BLaER1 treated with 17β-estradiol and CSF1 and Interleukin-3, amounts not matched to agents 10 nM and 100 nM (cell line): ENCODE results near the gene SYCP2L.
"Not testable (repeated sequence)": the region's sequence is repeated elsewhere in the genome, so short reads cannot be mapped to it uniquely, and the experiment has no call there.

Experiments
- H3K27ac ChIP-seq, 11 experiments: shearing (Covaris generic); formaldehyde crosslinking; 2 replicates each; pipeline ENCODE4 v1.8.1; 2022
- H3K27me3 ChIP-seq, 11 experiments: shearing (Covaris generic); formaldehyde crosslinking; 2 replicates each; pipeline ENCODE4 v1.8.1; 2022
- H3K36me3 ChIP-seq, 11 experiments: shearing (Covaris generic); formaldehyde crosslinking; 2 replicates each; pipeline ENCODE4 v1.8.1; 2022
- H3K4me1 ChIP-seq, 10 experiments: shearing (Covaris generic); formaldehyde crosslinking; 2 replicates each; pipeline ENCODE4 v1.8.1; 2022
- H3K4me2 ChIP-seq, 11 experiments: shearing (Covaris generic); formaldehyde crosslinking; 2 replicates each; pipeline ENCODE4 v1.8.1; 2022
- H3K4me3 ChIP-seq, 10 experiments: shearing (Covaris generic); formaldehyde crosslinking; 2 replicates each; pipeline ENCODE4 v1.8.1; 2022
- H3K9ac ChIP-seq, 11 experiments: shearing (Covaris generic); formaldehyde crosslinking; 2 replicates each; pipeline ENCODE4 v1.8.1; 2022
- H3K9me3 ChIP-seq, 11 experiments: shearing (Covaris generic); formaldehyde crosslinking; replicated peaks in 1 of 11; 2 replicates each; pipeline ENCODE4 v1.8.1; 2022
- H4K20me1 ChIP-seq, 11 experiments: shearing (Covaris generic); formaldehyde crosslinking; 2 replicates each; pipeline ENCODE4 v1.8.1; 2022
- Cebpa-rat ChIP-seq, 11 experiments: shearing (Covaris generic); IDR thresholded peaks; 2 replicates each; pipeline ENCODE4 v1.8.1; 2022

Gene SYCP2L

GRCh38 chr6:10852361-10852960, 34.4 kb upstream of the SYCP2L start:
- Histone ChIP-seq H3K4me2 (no peak overlapping the region; a peak in 1 of 22 replicates), H3K4me3 (peak overlapping the region in 2 of 10 experiments; percentile 23 to 26; a peak in 1 of 20 replicates), H3K36me3 (peaks cover 0 to 9% (median 0%) of the 10 kb centered on the region in 11 experiments; a peak in 3 of 22 replicates), H3K27ac (no peak overlapping the region), H3K4me1 (peaks cover 0 to 28% (median 16%) of the 10 kb centered on the region in 10 experiments; a peak in 12 of 20 replicates), H3K9ac (no peak overlapping the region), H4K20me1 (no peaks in the 10 kb centered on the region), H3K27me3 (no peaks in the 10 kb centered on the region), H3K9me3 (peaks cover 41 to 61% (median 50%) of the 10 kb centered on the region in 11 experiments)
- no peak for TF ChIP-seq Cebpa-rat (IDR thresholded peaks at IDR 0.05)

- not testable (repeated sequence) for H3K9ac ChIP-seq, H3K27me3 ChIP-seq, H3K4me2 ChIP-seq, H4K20me1 ChIP-seq, H3K4me3 ChIP-seq, H3K36me3 ChIP-seq
- Histone ChIP-seq H3K9me3 (peaks cover 41 to 61% (median 50%) of the 10 kb centered on the region in 11 experiments), H3K4me1 (peaks cover 0 to 24% (median 16%) of the 10 kb centered on the region in 10 experiments; a peak in 12 of 20 replicates), H3K27ac (peak overlapping the region in 3 of 11 experiments; percentile 29 to 53 (median 46); a peak in 4 of 22 replicates)
These were observed 33.0 kb upstream of the SYCP2L start for GRCh38 chr6:10853849-10854300.

- Histone ChIP-seq H4K20me1 (no peaks in the 10 kb centered on the region), H3K9ac (no peak overlapping the region), H3K4me3 (no peak overlapping the region), H3K36me3 (peaks cover 0 to 9% (median 0%) of the 10 kb centered on the region in 11 experiments; a peak in 3 of 22 replicates), H3K27ac (peak overlapping the region in 3 of 11 experiments; percentile 29 to 53 (median 46); a peak in 5 of 22 replicates), H3K27me3 (no peaks in the 10 kb centered on the region), H3K4me2 (peak overlapping the region in 5 of 11 experiments; percentile 7 to 53 (median 24); a peak in 3 of 22 replicates), H3K4me1 (peaks cover 0 to 23% (median 16%) of the 10 kb centered on the region in 10 experiments; a peak in 12 of 20 replicates), H3K9me3 (peaks cover 41 to 61% (median 50%) of the 10 kb centered on the region in 11 experiments)
- TF ChIP-seq Cebpa-rat (IDR thresholded peaks at IDR 0.05), result no peak
These were observed 31.8 kb upstream of the SYCP2L start for GRCh38 chr6:10854922-10855632.

- no peak overlapping the region for H3K9ac ChIP-seq
- H3K27me3 ChIP-seq, result no peaks in the 10 kb centered on the region
- peaks cover 0 to 9% (median 5%) of the 10 kb centered on the region in 10 experiments; a peak in 8 of 20 replicates for H3K4me1 ChIP-seq
- peaks cover 31 to 49% (median 37%) of the 10 kb centered on the region in 11 experiments for H3K9me3 ChIP-seq
- H3K4me2 ChIP-seq, result no peak overlapping the region
- H4K20me1 ChIP-seq, result no peaks in the 10 kb centered on the region
- no peak for TF ChIP-seq Cebpa-rat (IDR thresholded peaks at IDR 0.05)
- H3K4me3 ChIP-seq, result no peak overlapping the region
- H3K36me3 ChIP-seq, result peaks cover 0 to 9% (median 0%) of the 10 kb centered on the region in 11 experiments; a peak in 3 of 22 replicates
- H3K27ac ChIP-seq, result no peak overlapping the region
These were observed 29.6 kb upstream of the SYCP2L start for GRCh38 chr6:10857259-10857658.

GRCh38 chr6:10861086-10861485, 25.8 kb upstream of the SYCP2L start:
- H3K4me1 ChIP-seq, result 0 out of 20 replicates have a peak, but pooled peaks cover 0 to under 1% (median 0%) of the 10 kb centered on the region in 10 experiments
- H4K20me1 ChIP-seq, result no peaks in the 10 kb centered on the region
- H3K4me3 ChIP-seq, result no peak overlapping the region
- no peak overlapping the region for H3K9ac ChIP-seq
- no peak overlapping the region for H3K4me2 ChIP-seq
- no peak overlapping the region for H3K27ac ChIP-seq
- H3K27me3 ChIP-seq, result no peaks in the 10 kb centered on the region
- peaks cover 0 to 13% (median 4%) of the 10 kb centered on the region in 11 experiments; a peak in 8 of 22 replicates for H3K9me3 ChIP-seq
- TF ChIP-seq Cebpa-rat (IDR thresholded peaks at IDR 0.05), result no peak
- H3K36me3 ChIP-seq, result no peaks in the 10 kb centered on the region

GRCh38 chr6:10862361-10862760, 24.5 kb upstream of the SYCP2L start:
- no peak overlapping the region for H3K9ac ChIP-seq

GRCh38 chr6:10863031-10863430, 23.8 kb upstream of the SYCP2L start:
- not testable (repeated sequence) for H3K4me1 ChIP-seq, H3K4me2 ChIP-seq, H3K4me3 ChIP-seq, H4K20me1 ChIP-seq, H3K27ac ChIP-seq, H3K27me3 ChIP-seq, H3K9me3 ChIP-seq, H3K36me3 ChIP-seq, H3K9ac ChIP-seq

More at GRCh38 chr6:10862361-10862760, 24.5 kb upstream of the SYCP2L start:
- no peaks in the 10 kb centered on the region for H3K36me3 ChIP-seq
- H3K9me3 ChIP-seq, result peaks cover 0 to under 1% (median 0%) of the 10 kb centered on the region in 11 experiments; a peak in 1 of 22 replicates
- no peaks in the 10 kb centered on the region for H4K20me1 ChIP-seq
- H3K4me1 ChIP-seq, result no peaks in the 10 kb centered on the region
- TF ChIP-seq Cebpa-rat (IDR thresholded peaks at IDR 0.05), result no peak
- no peaks in the 10 kb centered on the region for H3K27me3 ChIP-seq
- H3K4me2 ChIP-seq, result no peak overlapping the region
- H3K27ac ChIP-seq, result no peak overlapping the region
- no peak overlapping the region for H3K4me3 ChIP-seq

- not testable (repeated sequence) for H3K9me3 ChIP-seq, H3K4me2 ChIP-seq, H3K4me1 ChIP-seq, H3K27me3 ChIP-seq, H3K27ac ChIP-seq, H3K9ac ChIP-seq, H3K4me3 ChIP-seq, H4K20me1 ChIP-seq, H3K36me3 ChIP-seq
These were observed 20.1 kb upstream of the SYCP2L start for GRCh38 chr6:10866709-10867108.

GRCh38 chr6:10867952-10868351, 18.9 kb upstream of the SYCP2L start:
- H3K9ac ChIP-seq, result no peak overlapping the region
- H3K27ac ChIP-seq, result no peak overlapping the region
- no peak for TF ChIP-seq Cebpa-rat (IDR thresholded peaks at IDR 0.05)
- H3K4me3 ChIP-seq, result no peak overlapping the region
- no peaks in the 10 kb centered on the region for H4K20me1 ChIP-seq
- H3K9me3 ChIP-seq, result peaks cover 0 to 6% (median 0%) of the 10 kb centered on the region in 11 experiments; a peak in 2 of 22 replicates
- no peaks in the 10 kb centered on the region for H3K36me3 ChIP-seq
- no peaks in the 10 kb centered on the region for H3K27me3 ChIP-seq
- no peak overlapping the region for H3K4me2 ChIP-seq
- H3K4me1 ChIP-seq, result no peaks in the 10 kb centered on the region
